Measurements from ENCODE around the gene ALPK1.

GRCh38 chr4:112416464-112416863, 119.3 kb downstream of the ALPK1 start:
- TF ChIP-seq CTCF (IDR thresholded peaks at IDR 0.05) (no peak), EZH2 (IDR thresholded peaks at IDR 0.05; ENCODE audit: borderline replicate concordance, insufficient read depth, low read depth, low read length, poor library complexity, severe bottlenecking) (no peak)
